Left hindlimb (tissue), 1 donor: Measurements from ENCODE around the gene BBLN.
"Not testable (repeated sequence)": the region's sequence is repeated elsewhere in the genome, so short reads cannot be mapped to it uniquely, and the experiment has no call there.

Source experiments
- DNase-seq: peaks from one replicate; pipeline ENCODE4 v3.0.0-alpha.2; 2018

Gene BBLN

DNA sequence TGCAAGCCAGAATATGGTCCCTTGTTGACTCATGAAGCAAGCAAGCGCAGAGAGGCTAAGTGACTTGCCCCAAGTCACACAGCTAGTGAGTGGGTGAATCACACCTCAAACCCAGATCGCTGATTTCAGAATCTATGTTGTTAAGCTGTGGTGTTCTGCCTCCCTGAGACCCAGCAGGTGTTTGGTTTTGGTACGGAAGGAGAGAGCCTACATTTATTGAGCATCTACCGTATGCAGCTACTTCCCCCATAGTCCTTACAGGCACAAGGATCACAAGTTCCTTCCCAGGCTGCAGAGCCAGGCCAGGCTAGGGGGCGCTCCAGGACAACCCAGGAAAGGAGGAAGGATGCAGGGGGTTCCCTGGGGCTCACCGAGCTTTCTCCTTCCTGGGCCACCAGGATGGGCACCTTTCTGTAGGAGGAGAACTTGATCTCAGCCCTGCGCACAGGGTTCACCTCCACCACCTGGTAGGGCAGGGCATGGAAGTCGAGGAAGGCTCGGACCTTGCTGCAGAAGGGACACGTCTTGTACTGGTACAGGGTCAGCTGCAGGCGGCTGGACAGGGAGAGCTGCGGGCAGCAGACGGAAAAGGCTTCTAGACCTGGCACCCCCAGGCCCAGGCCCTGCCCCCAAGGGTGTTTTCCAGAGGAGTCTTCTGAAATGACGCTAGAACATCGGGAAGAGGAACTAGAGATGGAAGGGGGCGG, 35.0 kb upstream of the BBLN start:
- peak; percentile 72 for DNase-seq

DNA sequence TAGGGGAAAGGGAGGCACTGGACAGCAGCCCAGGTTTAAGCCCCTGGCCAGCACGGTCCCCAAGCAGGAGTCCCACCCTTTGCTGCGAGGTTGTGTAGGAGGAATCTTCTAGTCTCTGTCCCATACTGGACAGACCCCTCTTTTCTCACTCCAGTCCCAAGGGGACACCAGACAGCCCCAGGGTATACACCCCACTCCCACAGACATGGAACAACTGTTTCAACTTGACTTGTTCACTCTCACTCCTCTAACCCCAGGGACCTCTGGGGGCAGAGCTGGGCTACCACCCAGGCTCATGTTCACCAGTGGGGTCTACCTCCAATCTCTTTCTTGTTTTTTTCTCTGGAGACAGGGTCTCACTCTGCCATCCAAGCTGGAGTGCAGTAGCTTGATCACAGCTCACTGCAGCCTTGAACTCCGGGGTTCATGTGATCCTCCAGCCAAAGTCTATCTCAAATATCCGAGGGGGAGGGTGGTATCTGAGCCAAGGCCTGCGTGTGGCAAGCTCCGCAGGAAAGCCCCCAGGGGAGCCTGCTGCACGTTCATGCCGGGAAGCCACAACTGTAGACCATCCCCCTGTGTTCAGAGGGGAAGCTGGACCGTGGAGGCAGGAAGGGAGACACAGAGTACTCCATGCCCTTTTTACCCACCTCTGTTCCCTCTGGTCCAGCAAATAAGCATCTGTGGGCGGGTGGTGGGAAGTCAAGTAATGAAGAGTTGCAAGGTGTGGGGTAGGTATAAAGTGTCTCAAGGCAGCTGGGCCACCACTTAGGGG, 34.3 kb upstream of the BBLN start:
- peak; percentile 28 for DNase-seq

DNA sequence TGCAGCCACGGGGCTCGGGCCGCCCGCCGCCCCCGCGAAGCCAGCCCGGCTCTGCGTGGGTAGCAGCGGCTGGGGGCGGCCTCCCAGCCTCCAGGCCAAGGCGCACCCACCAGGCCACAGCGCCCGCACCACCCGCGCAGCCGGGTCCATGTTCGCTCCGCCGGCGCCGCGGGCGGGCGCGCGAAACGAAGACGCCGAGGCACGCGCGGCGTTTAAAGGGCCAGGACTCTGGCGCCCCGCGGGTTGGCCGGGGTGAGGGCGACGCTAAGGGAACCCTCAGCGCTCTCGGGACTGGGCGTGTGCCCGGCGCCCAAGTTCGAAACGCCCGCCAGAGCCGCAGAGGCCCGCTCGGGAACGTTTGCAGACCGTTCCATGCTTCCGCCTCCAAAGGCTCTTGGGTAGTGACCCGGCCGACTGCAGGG, 32.5 kb upstream of the BBLN start, which contains the start of gene PTGES2:
TSS of gene PTGES2 (minus strand) at position 162 of the 422 bp plus-strand sequence. CDS start at position 150, 12 bp downstream.
- DNase-seq: peak; percentile 88

DNA sequence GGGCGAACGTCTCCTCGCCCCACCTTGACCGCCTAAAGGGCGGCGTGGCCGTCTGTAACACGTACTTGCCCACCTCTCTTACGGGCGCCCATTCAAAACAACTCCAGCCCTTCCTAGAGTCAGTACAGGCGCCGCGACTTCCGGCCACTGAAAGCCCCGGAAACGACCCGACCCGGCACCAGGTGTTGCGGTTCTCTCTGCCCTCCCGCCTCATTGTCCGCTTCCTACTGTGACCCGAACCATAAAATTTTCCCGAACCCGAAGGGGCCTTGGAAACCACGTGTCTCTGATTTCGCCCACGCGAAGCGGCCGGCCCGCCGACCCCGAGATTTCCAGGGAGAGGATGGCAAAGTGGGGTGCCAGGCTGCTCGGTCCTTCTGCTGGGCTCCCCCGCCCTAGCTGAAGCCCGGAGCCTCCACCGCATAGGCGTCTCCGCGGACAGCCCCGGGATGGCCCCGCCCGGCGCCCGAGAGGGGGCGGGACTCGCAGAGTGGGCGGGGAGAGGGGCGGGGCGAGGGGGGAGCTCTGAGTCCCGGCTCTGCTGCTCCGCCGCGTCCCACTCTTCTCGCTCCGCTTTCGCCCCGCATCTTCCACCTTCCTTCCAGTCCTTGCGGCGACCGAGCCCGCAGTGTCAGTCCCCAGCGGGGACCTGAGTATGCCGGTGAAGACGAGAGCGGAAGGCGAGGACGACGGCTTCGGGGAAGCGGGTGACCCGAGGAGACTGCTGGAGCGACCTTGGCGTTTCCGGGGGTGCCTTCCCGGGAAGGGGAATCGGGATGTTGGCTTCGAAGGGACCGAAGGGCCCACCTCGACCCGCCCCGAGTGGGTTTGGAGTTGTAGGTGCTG, 31.9 kb upstream of the BBLN start:
- DNase-seq: peak; percentile 91

DNA sequence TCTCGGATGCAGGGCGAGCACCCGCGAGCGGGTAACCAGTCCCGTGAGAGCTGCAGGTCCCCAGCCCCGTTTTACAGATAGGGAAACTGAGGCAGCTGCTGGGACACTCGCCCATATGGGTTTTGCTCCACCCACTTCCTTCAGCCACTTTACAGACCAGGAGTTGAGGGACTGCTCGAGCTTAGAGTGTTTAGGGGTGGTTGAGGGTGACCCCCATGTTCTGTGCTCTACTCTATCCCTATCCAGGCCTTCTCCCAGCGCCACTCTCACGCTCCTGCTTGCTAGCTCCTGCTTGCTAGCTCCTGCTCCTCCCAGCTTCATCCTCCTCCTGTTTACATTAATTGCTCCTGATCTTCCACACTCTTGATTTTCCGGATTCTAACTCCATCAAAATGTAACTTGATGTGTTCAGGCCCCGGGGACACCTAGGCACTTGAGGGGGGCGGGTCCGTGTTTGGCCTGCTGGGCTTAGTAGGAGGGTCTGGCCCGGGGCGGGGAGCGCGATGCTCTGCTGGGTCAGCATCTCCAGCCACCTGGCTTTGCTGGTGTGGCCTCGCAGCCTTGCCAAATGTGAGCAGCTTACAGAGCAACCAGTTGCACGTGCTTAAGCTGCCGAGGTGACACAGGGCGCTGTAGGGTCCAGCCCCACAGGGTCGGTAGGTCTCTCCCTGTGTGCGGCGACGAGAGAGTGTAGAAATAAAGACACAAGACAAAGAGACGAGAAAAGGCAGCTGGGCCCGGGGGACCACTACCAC, 31.1 kb upstream of the BBLN start:
- DNase-seq: peak; percentile 26

DNA sequence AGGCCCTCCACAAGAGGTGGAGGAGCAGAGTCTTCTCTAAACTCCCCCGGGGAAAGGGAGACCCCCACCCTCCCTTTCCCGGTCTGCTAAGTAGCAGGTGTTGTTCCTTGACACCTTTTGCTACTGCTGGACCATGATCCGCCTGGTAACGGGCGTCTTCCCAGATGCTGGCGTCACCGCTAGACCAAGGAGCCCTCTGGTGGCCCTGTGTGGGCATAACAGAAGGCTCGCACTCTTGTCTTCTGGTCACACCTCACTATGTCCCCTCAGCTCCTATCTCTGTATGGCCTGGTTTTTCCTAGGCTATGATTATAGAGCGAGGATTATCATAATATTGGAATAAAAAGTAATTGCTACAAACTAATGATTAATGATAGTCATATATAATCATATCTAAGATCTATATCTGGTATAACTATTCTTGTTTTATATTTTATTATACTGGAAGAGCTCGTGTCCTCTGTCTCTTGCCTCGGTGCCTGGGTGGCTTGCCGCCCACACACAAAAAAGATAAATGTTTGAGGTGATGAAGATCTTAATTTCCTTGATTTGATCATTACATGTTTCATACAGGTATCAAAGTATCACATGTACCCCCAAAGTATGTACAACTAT, 30.0 kb upstream of the BBLN start:
- peak; percentile 12 for DNase-seq

DNA sequence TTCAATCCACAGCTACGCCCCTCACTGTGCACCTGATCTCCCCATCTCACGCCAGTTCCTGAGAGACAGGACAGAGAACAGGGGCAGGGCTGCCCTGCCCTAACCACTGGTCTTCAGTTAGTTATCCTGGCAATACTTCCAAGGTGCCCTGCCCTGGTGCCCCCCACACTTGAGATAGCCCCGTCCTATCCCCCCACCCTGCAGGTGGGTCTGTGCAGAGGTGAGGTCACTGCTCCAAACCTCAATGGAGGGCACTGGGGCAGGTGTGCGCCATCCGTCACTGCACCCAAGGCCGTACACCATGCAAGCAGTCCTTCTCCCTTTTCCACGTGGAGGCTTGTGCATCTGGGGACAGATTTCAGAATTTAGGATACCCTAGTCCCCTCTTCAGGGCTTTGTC, 29.4 kb upstream of the BBLN start:
- DNase-seq: peak; percentile 12

DNA sequence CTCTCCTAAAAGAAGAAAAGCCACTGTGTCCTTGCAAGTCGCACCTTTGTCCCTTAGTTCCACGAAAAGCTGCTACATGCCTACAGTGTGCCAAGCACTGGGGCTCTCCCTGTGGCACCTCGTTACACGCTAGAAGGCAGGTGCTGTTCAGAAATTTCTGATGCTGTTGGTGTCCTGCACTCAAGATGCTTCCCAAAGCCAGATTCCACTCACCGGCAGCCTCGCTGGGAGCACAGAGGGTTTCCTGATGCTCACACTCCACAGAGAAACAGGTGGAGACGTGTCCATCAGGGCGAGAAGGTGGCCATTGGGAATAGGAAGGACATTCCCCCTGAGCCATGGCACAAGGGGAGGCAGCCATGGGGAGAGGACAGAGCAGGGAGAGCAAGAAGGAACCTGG, 28.7 kb upstream of the BBLN start:
- DNase-seq: not testable (repeated sequence)

DNA sequence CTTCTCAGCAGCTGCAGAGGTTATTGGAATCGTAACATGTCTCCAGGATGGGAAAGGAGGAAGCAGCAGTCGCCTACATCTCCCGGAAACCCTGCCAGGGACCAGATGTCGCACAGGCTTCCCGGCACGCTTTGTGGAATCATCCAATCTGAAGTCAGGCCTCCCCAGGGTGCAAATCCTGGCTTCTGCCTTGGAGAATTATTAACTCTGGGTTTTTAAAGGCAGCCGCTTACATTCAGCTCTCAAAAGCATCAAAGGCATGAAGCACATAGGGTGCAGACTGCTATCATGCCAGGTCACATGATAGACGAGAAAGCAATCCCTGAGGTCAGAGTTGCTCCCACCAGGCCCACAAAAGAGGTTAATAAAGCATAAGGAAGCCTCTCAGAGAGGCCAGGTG, 27.9 kb upstream of the BBLN start:
- peak; percentile 74 for DNase-seq

DNA sequence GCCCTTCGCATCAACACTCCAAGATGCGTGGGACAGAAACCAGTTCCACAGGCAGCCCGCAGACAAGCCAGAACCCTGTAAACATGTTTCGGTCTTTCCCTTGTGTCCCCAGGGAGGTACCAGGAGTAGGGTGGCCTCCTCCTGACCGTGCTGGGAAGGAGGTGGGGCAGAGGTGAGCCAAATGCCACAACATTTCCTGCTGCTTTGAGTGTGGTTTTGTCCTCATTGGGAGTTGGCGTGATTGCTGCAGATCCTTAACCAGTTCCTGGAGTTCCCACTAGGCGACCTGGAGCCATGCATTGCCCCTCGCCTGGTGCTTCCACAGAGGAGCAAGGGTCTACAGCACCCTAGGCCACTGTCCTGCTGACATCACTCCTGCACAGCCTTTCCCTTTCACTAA, 24.5 kb upstream of the BBLN start:
- peak; percentile 14 for DNase-seq

DNA sequence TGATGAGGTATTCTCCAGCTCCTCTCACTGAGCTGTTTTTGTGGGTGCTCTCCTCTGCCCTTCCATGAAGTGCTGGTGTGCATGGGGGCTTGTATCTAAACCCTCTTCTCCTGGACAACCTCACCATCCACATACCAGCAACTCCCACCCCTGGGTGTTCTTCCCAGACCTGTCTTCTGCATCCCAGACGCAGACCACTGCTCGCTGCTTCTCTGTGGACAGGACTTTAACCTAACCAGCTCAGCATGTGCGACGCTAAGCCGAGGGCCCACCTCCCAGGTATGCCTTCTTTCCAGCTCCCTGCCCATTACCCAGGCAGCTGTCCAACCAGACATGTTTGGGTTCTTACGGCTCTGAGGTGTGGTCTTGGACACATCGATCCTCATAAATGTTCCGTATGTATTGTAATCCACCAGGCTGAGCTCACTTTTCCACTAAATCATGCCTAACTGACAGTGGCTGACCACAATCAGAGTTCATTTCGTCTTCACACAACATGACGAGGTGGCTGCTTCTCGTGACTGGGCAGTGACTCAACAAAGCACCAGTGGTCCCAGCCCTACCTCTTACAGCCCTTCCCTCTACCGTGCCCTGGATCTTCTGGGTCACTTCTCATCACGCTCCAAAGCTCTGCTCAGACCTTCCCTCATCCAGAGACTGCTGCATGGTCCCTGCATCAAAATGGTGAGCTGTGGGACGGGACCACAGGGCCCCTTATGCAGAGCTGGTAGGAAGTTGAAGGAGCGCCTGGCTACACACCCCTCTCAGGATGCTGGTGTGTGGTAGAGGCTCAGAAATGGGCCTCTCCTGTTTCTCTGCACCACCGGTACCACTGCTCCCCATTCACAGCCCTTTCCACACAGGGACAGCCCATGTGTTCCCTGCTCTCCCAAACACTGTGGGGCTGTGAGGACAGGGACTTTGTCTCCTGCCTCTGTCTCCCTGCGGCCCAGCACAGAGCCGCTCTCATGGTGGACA, 23.0 kb upstream of the BBLN start:
- peak; percentile 8 for DNase-seq

DNA sequence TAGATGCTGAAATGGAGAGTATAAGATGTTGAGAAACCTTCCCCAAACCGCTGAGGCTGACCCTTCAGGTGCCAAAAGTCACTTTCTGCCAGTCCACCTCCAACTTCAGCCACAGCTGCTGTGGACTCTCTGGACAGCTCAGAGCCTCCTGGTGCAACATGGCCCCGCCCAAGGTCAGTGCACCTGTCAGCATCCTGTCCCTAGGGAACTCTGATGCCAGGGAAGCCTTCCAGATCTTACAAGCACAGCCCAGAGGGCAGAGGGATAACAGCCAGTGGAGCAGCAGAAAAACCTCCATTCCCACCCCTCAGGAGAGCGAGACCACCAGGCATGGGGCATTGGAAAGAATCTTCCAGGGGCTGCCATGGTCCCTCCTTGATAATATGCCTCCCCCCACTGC, 22.1 kb upstream of the BBLN start:
- no peak for DNase-seq

DNA sequence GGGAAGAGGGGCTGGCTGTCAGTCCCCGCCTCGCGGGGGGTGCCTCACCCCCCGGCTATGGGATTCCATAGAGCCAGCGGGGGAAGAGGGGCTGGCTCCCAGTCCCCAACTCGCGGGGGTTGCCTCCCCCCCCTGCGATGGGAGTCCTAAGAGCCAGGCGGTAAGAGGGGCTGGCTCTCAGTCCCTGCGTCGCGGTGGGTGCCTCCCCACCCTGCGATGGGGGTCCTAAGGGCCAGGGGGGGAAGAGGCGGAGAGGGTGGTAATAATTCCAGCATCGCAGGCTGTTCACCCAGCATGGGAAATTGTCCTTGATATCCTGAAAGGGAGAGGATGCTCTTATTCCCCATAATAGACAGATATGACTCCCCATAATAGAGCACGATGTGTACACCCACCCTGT, 20.4 kb upstream of the BBLN start:
- DNase-seq: no peak

DNA sequence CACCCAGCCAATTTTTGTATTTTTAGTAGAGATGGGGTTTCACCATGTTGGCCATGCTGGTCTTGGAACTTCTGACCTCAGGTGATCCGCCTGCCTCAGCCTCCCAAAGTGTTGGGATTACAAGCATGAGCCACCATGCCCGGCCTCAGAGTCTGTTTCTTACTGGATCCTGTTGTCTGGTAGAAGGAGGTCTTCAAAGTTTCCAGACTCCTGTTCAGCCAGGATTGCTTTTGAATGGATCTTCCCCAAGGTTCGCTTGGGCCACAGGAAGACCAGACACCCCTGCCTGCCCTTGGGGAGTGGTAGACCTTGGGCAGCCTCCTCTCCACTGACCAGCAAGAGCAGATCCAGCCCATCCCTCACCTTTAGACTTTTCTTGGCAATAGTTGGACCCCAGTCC, 18.5 kb upstream of the BBLN start:
- no peak for DNase-seq

DNA sequence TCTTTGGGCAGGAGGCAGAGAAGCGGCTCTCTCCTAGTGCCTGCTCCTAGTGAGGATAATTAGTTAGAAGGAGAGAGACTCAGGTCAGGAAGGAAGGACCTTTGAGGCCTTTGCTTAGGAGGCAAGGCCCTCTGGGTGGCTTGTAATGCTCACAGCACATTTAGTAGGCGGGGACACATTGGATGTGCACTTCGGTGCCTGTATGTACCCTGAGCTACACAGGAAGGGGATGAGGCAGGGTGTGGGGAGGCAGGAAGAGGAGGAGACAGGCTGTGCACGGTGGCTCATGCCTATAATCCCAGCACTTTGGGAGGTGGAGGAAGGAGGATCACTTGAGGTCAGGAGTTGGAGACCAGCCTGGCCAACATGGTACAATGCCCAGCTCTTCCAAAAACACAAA, 18.0 kb upstream of the BBLN start:
- DNase-seq: peak; percentile 17

DNA sequence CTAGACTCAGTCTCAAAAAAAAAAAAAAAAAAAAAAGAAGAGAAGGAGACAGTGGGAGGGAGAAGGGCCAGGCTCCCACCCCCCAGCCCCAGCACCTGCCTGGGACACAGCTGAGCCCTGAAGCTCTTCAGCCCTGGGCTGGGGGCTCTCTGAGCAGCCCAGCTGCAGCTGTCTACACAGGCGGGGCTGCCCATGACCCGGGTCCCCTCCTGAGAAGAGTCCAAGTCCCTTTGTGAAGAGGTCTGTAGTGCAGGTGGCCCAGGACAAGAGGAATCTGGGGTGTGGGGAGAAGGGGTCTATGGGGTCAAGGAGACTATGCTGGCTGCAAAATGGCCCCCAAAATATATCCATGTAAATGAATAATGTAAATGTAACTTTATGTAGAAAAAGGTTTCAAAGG, 17.5 kb upstream of the BBLN start:
- peak; percentile 19 for DNase-seq

DNA sequence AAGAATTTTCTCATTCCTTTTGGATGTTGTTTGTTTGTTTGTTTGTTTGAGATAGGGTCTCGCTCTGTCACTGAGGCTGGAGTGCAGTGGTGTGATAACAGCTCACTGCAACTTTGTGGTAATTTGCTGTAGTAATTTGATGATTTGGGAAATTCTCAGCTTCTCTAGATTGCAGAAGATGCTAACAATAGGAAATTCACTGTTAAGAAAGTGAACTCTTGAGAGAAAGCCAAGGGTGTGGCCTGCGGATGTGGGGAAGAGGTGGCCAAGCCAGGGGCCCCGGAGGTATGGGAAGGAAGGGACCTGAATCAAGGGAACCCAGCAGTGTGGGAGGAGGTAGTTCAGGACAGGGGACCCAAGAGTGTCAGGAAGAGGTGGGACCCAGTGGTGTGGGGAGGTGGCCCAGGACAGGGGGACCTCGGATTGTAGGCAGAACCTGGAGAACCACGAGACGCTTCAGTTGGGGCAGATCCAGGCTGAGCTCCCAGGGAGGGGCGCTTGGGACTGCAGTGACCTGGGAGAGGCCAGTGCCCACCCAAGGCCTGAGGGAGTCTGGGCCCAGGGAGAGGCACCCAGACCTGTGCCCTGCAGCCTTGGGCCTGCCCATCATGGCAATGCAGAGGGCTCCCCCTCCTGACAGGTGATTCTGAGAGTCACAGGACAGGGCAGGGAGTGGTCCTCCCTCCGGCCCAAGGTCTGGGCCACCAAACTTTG, 16.4 kb upstream of the BBLN start:
- DNase-seq: peak; percentile 7

DNA sequence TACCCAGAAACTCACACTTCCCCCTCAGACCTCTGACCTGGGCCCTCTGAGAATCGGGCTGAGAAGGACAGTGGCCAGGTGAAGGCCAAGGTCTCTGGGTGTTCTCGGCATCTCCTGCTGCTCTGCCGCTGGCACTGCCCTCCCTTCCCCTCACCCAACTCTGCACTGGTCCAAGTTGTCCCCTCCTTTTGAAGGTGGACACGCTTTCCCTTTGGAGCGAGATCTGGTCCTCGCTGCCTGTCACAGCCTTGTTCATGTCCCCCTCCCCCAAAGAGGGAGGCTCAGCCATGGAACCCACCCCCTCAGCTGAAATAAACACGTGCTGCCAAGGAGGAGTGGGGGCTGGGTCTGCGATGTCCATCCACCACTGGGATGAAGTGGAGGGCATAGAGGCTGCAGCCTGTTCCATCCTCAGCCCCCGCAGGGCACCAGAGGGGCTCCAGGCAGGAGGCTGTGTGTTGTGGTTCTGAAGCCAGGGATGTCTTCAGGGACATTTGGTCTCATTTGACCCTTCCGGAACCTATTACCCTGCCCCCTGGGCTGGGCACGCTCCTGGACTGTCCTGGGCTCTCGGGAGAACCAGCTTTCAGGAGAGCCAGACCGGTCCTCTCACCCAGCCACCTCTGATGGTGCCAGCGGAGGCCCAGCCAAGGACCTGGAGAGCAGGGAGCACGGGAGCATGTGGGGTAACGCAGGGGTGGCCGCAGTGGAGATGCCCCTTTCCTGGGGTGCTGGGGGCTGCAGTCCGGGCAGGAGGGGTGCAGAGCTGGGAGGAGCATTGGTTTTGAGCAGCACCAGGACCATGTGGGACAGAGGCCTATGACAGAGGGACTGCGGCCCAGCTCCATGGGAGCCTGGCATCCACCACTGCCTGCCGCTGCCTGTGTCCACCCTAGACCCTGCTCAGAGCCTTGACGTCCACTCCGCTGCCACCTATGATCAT, 15.6 kb upstream of the BBLN start:
- peak; percentile 40 for DNase-seq

DNA sequence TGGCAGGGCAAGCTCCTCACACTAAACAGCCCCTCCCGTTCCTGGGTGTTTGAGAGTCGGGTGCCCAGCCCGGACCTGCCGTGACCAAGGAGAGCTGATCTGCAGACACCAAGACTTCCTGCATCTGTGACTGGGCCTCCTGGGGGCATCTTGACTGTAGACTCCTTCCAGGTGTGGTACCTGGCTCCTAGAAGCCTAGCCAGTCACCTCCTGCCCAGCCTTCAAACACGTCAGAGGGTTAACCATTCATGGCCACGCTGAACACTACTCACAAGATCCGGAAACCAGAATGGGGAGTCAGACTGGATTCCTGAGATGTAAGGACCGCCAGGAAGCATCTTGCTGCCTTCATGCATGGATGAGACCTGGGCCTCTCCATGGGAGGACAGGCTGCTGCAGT, 14.5 kb upstream of the BBLN start:
- peak; percentile 25 for DNase-seq
